Fibroblast of lung (primary cell): Measurements from ENCODE around the gene NEK9. TPM values are rescaled to one million over a fixed set of nuclear protein-coding genes. Genes with fewer than 3 reads are reported as not detected.
A peak's percentile ranks its signal among the peaks of the same experiment; 100 is the strongest.

Source experiments
- DNase-seq, 2 donors: peaks; one replicate each; pipeline versions ENCODE4 v3.0.0 to v3.0.0-alpha.2; 2010; ENCODE audit warnings: low read depth in 2 of 2
- H2AFZ ChIP-seq: 2 replicates; pipeline ENCODE4 v1.5.1; 2012; ENCODE audit warnings: low read length, control low read depth, inconsistent platforms
- H3K27ac ChIP-seq: 2 replicates; pipeline ENCODE4 v1.5.1; 2011; ENCODE audit warnings: low read length, control low read depth; ENCODE audit not compliant: insufficient read depth
- H3K27me3 ChIP-seq: 2 replicates; pipeline ENCODE4 v1.5.1; 2011; ENCODE audit warnings: mild to moderate bottlenecking, low read length; ENCODE audit not compliant: control insufficient read depth, insufficient read depth
- H3K36me3 ChIP-seq: 2 replicates; pipeline ENCODE4 v1.5.1; 2011; ENCODE audit warnings: low read length; ENCODE audit not compliant: control insufficient read depth, insufficient read depth
- H3K4me1 ChIP-seq: 2 replicates; pipeline ENCODE4 v1.5.1; 2011; ENCODE audit warnings: low read length; ENCODE audit not compliant: control insufficient read depth, insufficient read depth; ENCODE audit errors: extremely low read depth
- H3K4me2 ChIP-seq: 2 replicates; pipeline ENCODE4 v1.5.1; 2011; ENCODE audit warnings: low read length, control low read depth; ENCODE audit not compliant: insufficient read depth; ENCODE audit errors: extremely low read depth
- H3K4me3 ChIP-seq, 4 experiments: fragments of 200-600 bp in 1 of 4; sonication (generic) in 1 of 4; replicated peaks in 1 of 4; 2 replicates each; pipeline ENCODE4 v1.5.1; 2011 to 2016; ENCODE audit warnings: low read length in 4 of 4, low read depth in 3 of 4, mild to moderate bottlenecking in 3 of 4, control low read depth in 2 of 4, inconsistent platforms in 1 of 4, mixed read lengths in 1 of 4; ENCODE audit not compliant: insufficient read depth in 1 of 4; ENCODE audit errors: control extremely low read depth in 1 of 4
- H3K79me2 ChIP-seq: 2 replicates; pipeline ENCODE4 v1.5.1; 2012; ENCODE audit warnings: mild to moderate bottlenecking, low read length, inconsistent platforms; ENCODE audit not compliant: control insufficient read depth, insufficient read depth
- H3K9ac ChIP-seq: 2 replicates; pipeline ENCODE4 v1.5.1; 2011; ENCODE audit warnings: mild to moderate bottlenecking, low read length, control low read depth; ENCODE audit not compliant: insufficient read depth
- H3K9me3 ChIP-seq: 2 replicates; pipeline ENCODE4 v1.5.1; 2012; ENCODE audit warnings: low read depth, low read length; ENCODE audit not compliant: control insufficient read depth, insufficient read depth
- H4K20me1 ChIP-seq: 2 replicates; pipeline ENCODE4 v1.5.1; 2011; ENCODE audit warnings: low read length; ENCODE audit not compliant: control insufficient read depth, insufficient read depth; ENCODE audit errors: extremely low read depth
- EZH2 ChIP-seq: IDR thresholded peaks from 2 replicates; pipeline ENCODE4 v1.5.1; 2012; ENCODE audit warnings: low read length, control low read depth, mild to moderate bottlenecking; ENCODE audit errors: missing control alignments
- polyA plus RNA-seq, 2 donors: library from polyadenylated mRNA; depleted of rRNA in 1 of 2; stranded (reverse) in 1 of 2; unstranded in 1 of 2; fragments of >200 nt; gene quantifications; 2 replicates each; pipeline ENCODE4 v1.2.1, GENCODE V29; 2011 to 2012; ENCODE audit warnings: missing spikeins in 1 of 2
- total RNA-seq: library from RNA; depleted of rRNA; stranded (reverse); fragments of >200 nt; gene quantifications from 2 replicates; pipeline ENCODE4 v1.2.1, GENCODE V29; 2014
- TF ChIP-seq, protein P1 (sequence below), 2 donors: IDR thresholded peaks in 1 of 2; conservative IDR thresholded peaks in 1 of 2; 1 replicate in 1 of 2; 2 replicates in 1 of 2; pipeline ENCODE4 v1.5.1; 2011 to 2012; ENCODE audit warnings: low read length in 2 of 2, control low read depth in 1 of 2, inconsistent platforms in 1 of 2, low read depth in 1 of 2, mild to moderate bottlenecking in 1 of 2

NEK9 gene
- total and polyA plus RNA-seq, 2 donors (not counting 1 experiment from before 2014, with no cell fraction given) = 63.4 to 81.3 TPM

DNA sequence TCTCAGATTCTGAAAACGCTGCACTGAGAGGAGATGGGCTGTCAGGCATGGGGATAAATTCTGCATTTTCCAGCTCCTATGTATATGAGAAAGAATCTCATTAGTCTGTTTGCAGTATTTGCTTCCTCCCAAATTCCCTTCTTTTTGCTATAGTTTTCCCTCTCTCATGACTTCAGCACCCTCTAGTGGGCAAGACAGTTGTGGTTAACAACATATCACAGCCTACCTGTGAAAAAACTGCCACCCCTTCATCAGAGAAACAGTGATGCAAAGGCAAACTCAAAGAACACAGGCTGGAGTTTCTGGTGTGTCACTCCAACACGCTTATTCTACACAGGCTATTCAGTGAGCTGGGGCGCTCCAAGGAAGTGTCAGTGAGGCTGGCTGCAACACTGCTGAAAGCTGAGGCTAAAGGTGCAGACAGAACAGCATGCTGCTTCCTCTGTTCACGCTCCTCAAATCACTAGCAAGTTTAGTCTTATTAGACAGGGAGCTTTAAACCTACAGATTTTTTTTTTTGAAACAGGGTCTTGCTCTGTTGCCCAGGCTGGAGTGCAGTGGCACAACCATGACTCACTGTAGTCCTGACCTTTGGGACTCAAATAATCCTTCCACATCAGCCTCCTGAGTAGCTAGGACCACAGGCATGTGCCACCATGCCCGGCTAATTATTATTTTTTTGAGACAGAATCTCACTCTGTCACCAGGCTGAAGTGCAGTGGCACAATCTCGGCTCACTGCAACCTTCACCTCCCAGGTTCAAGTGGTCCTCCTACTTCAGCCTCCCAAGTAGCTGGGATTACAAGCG, 38.1 kb downstream of the NEK9 start:
- H3K27ac ChIP-seq = no peak overlapping the region

DNA sequence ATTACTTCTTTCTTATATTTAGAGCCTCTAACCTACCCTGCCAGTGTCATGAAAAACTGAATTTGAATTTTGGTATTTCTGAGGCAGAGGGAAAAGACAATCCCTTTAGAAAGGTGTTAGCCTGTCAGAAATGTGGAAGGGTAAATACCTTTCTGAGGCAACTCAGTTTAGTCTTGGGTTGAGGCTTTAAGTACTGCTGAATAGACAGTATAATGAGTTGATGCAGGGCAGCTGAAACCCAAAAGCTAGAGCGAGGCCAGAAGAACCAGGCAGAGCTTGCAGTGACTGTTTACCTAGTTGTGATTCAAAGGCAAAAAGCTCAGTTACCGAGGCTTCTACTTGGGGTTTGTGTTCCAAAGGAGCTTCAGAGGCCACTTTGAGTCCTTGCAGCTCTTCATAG, 38.7 kb downstream of the NEK9 start:
- Histone ChIP-seq H3K36me3 (peaks cover 6% of the 10 kb centered on the region), H2AFZ (no peak overlapping the region), H3K4me2 (no peak overlapping the region), H3K79me2 (no peaks in the 10 kb centered on the region), H3K4me1 (no peaks in the 10 kb centered on the region), H3K4me3 (no peak overlapping the region), H4K20me1 (no peaks in the 10 kb centered on the region), H3K9ac (no peak overlapping the region), H3K27ac (no peak overlapping the region), H3K27me3 (no peaks in the 10 kb centered on the region), H3K9me3 (no peaks in the 10 kb centered on the region)
- TF ChIP-seq, protein P1, sequence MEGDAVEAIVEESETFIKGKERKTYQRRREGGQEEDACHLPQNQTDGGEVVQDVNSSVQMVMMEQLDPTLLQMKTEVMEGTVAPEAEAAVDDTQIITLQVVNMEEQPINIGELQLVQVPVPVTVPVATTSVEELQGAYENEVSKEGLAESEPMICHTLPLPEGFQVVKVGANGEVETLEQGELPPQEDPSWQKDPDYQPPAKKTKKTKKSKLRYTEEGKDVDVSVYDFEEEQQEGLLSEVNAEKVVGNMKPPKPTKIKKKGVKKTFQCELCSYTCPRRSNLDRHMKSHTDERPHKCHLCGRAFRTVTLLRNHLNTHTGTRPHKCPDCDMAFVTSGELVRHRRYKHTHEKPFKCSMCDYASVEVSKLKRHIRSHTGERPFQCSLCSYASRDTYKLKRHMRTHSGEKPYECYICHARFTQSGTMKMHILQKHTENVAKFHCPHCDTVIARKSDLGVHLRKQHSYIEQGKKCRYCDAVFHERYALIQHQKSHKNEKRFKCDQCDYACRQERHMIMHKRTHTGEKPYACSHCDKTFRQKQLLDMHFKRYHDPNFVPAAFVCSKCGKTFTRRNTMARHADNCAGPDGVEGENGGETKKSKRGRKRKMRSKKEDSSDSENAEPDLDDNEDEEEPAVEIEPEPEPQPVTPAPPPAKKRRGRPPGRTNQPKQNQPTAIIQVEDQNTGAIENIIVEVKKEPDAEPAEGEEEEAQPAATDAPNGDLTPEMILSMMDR (conservative IDR thresholded peaks at IDR 0.05 in 1 of 2, IDR thresholded peaks at IDR 0.05 in 1 of 2; ENCODE audit: low read depth in 1 of 2, low read length in 2 of 2) = no peak
- TF ChIP-seq EZH2 = no peak
- DNase-seq = no peak

More for the DNA sequence above, 38.1 kb downstream of the NEK9 start:
- Histone ChIP-seq H3K4me2 (no peak overlapping the region), H2AFZ (no peak overlapping the region), H3K9me3 (no peaks in the 10 kb centered on the region), H3K36me3 (peaks cover 6% of the 10 kb centered on the region), H3K79me2 (no peaks in the 10 kb centered on the region), H3K27me3 (no peaks in the 10 kb centered on the region), H4K20me1 (no peaks in the 10 kb centered on the region), H3K9ac (no peak overlapping the region), H3K4me3 (no peak overlapping the region), H3K4me1 (no peaks in the 10 kb centered on the region)
- peak; percentile 36 to 70 for DNase-seq
- TF ChIP-seq EZH2 = no peak
- TF ChIP-seq, protein P1 (conservative IDR thresholded peaks at IDR 0.05 in 1 of 2, IDR thresholded peaks at IDR 0.05 in 1 of 2; ENCODE audit: low read depth in 1 of 2, low read length in 2 of 2) = peak; percentile 78 to 89

DNA sequence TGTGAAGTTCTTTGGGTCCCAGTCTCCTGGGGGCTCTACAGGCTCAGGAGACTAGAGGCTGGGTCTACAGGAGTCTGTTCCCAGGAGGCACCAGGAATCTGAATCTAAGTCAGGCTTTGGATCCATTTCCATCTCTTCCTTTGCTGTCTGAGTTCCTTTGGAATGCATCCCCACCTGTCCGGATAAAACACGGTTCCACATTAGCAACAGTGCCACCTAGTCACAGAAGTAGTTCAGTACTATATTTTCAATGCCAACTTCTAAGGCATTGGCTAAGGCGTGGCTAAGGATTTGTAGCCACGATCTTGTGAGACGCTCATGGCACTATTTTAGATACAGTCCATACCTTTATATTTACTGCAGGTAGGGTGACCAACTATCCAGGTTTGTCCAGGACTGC, 42.3 kb downstream of the NEK9 start:
- no peak overlapping the region for H3K4me2 ChIP-seq
- DNase-seq = no peak
- H3K27ac ChIP-seq = no peak overlapping the region
- no peaks in the 10 kb centered on the region for H3K27me3 ChIP-seq
- H3K4me1 ChIP-seq = no peaks in the 10 kb centered on the region
- no peak overlapping the region for H3K4me3 ChIP-seq
- H3K9me3 ChIP-seq = no peaks in the 10 kb centered on the region
- no peaks in the 10 kb centered on the region for H3K79me2 ChIP-seq
- no peaks in the 10 kb centered on the region for H4K20me1 ChIP-seq
- peaks cover 6% of the 10 kb centered on the region for H3K36me3 ChIP-seq
- no peak for TF ChIP-seq EZH2
- TF ChIP-seq, protein P1 (conservative IDR thresholded peaks at IDR 0.05 in 1 of 2, IDR thresholded peaks at IDR 0.05 in 1 of 2; ENCODE audit: low read depth in 1 of 2, low read length in 2 of 2) = no peak
- H2AFZ ChIP-seq = no peak overlapping the region
- H3K9ac ChIP-seq = no peak overlapping the region
